ENCODE measurements around the gene SPTAN1.

Gene SPTAN1

DNA sequence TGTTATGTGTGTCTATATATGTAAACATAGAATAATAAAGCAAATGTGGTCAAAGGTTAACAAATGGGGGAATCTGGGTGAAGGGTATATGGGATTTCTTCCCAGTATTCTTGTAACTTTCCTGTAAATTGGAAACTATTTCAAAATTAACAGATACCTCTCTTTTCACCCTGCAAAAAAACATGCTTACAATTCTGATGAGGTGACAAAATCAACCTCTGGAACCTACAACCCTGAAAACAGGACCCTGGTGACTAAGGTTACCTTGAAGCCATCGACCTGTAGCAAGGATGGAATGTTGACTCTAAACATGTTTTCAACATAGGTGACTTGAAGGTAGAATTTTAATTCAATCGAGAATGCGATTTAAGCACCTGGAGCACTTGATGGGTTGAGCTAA, 5.9 kb upstream of the SPTAN1 start:
- DNase-seq (ENCODE audit: insufficient read length, low spot score): no peak
- no peak for FAIRE-seq
- TF ChIP-seq, protein P1, sequence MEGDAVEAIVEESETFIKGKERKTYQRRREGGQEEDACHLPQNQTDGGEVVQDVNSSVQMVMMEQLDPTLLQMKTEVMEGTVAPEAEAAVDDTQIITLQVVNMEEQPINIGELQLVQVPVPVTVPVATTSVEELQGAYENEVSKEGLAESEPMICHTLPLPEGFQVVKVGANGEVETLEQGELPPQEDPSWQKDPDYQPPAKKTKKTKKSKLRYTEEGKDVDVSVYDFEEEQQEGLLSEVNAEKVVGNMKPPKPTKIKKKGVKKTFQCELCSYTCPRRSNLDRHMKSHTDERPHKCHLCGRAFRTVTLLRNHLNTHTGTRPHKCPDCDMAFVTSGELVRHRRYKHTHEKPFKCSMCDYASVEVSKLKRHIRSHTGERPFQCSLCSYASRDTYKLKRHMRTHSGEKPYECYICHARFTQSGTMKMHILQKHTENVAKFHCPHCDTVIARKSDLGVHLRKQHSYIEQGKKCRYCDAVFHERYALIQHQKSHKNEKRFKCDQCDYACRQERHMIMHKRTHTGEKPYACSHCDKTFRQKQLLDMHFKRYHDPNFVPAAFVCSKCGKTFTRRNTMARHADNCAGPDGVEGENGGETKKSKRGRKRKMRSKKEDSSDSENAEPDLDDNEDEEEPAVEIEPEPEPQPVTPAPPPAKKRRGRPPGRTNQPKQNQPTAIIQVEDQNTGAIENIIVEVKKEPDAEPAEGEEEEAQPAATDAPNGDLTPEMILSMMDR (IDR thresholded peaks at IDR 0.05; ENCODE audit: insufficient read depth, missing control alignments): no peak

DNA sequence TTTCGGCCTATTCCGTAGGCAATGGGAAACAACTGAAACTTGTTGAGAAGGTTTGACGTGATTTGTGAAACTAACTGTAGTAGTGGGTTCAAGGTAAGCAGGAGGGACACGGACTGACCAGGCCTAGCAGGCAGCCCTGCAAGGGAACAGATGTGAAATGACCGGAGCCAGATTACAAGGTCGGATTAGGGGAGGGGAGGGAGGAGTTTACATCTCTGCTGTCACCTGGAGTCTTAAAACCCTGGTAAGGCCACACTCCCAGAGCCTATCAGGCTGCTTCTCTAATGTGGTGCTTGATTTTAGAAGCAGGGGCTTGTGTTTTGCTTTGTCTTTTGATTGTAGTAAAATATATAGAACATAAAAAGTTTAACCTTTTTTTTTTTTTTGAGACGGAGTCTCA, 3.5 kb upstream of the SPTAN1 start:
- TF ChIP-seq, protein P1 (IDR thresholded peaks at IDR 0.05; ENCODE audit: insufficient read depth, missing control alignments): no peak
- DNase-seq (ENCODE audit: insufficient read length, low spot score) (peak; percentile 72), FAIRE-seq (no peak)

DNA sequence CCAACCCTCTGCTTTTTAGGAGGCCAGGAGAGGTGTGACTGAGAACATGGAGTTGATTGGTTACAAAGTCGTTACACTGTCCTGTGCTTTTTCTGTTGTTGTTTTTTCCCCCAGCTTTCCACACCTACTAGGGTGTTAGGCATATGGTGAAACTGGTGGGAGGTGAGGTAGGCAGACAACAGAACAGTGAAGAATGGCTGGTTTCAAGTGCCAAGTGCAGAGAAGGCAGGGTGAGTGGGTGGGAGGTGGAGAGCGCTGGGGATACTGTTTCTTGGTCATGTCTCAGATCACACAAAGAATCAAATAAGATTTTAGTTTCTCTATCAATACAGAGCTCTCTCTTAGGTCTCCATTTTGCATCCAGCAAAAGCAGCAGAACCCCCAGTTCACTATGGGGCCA, 2.2 kb upstream of the SPTAN1 start:
- FAIRE-seq (no peak), DNase-seq (ENCODE audit: insufficient read length, low spot score) (no peak)
- TF ChIP-seq, protein P1 (IDR thresholded peaks at IDR 0.05; ENCODE audit: insufficient read depth, missing control alignments): no peak

DNA sequence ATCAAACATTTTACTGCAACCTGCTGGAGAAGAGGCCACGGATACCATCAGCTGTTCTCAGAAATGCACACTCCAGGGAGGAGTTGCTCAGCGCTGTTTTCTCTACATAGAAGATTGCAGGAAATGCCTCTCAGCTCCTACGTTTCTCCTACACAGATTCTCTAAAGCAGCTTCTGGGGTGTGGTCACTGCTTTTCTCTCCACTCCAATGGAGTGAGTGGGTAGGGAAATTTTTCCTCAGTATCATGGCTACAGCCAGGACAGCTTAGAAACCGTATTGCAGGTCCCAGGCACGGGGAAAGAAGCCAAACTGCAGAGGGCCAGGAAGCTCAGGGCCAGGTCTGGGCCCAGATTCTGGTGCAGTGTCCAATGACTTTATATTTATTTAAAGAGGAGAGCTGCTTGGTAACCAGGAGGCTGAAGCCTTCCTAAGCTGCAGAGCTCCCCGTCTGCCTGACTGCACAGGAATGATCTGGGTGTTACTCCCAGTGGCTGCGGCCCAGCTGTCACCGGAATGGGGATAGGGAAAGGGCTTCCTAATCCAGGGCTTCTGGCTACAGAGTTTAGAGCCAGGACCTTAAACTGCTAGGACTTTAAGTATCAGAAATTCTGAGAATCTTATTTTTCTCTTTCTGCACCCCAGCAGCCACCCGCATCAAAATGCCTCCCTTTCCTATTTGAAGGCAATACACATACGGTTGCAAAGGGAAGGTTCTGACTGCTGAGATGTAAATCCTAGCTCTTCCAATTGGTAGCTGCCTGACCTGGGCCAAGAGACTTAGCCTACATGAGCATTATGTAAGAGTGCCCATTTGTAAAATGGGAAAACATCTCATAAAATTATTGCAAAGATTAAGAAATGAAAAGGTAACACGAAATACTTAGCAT, 1.4 kb upstream of the SPTAN1 start:
- FAIRE-seq (no peak), DNase-seq (ENCODE audit: insufficient read length, low spot score) (no peak)
- TF ChIP-seq, protein P1 (IDR thresholded peaks at IDR 0.05; ENCODE audit: insufficient read depth, missing control alignments): no peak

DNA sequence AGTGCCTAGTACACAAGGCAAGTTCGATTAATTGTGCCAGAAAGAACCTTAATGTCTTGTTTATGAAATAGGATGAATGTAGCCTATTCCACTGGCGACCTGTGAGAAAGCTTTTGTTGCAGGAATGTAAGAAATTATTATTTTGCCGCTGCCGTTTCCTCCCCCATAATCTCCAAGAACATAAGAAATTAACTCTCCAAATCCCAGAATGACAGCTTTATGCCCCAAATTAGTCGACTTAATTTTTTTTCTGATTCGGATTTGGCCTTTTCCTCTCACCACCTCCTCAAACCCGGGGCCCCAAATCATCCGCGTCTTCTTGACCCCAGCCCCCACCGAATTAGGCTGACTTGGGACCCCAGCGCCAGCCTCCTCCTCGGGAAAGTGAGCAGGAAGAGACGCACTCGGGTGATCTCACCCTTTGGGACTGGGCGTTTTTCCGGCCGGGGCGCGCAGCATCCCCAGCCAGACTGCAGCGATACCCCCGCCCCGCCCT, 682 bp upstream of the SPTAN1 start:
- no peak for DNase-seq (ENCODE audit: insufficient read length, low spot score)
- FAIRE-seq: no peak
- TF ChIP-seq, protein P1 (IDR thresholded peaks at IDR 0.05; ENCODE audit: insufficient read depth, missing control alignments): no peak

DNA sequence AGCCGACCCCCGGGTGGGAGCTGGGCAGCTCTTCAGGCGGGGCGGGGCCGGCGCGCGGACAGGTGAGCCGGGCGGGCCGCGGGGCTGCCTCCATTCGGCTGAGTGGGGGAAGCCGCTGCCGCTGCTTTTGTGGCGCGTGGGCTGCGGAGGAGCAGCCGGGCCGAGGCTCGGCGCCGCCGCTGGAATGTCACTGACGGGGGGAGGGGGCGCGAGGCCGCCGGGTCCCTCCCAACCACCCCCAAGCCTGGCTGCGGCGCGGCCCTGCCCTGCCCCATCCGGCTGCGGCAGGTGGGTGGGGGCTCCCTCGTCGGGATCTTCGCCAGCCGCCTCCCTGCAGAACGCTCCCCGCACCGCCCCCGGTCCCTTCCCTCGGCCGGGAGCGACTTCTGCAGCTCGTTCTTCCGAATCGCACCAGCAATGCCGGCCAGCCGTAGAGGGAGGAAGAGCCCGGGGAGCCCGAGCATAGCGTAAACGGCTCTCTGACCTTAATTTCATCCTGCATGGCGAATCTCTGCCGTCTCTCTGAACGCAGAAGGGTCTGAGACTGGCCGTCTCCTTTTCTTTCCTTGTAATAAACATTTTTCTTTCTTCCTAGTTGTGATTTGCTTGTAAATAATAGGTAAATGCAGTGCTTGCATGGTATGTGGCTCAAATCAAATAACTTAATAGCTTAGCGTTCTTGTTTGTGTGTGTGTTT, 505 bp downstream of the SPTAN1 start:
- no peak for FAIRE-seq
- no peak for DNase-seq (ENCODE audit: insufficient read length, low spot score)
- TF ChIP-seq, protein P1 (IDR thresholded peaks at IDR 0.05; ENCODE audit: insufficient read depth, missing control alignments): no peak

Measured in D721Med (cell line).